ENCODE results near the gene YPEL2.

The YPEL2 gene

GRCh38 chr17:59355030-59355701, 23.7 kb downstream of the YPEL2 start:
- DNase-seq (ENCODE audit: insufficient read length, low spot score): no peak

GRCh38 chr17:59355702-59356325, 24.4 kb downstream of the YPEL2 start:
- FAIRE-seq (no peak), DNase-seq (ENCODE audit: insufficient read length, low spot score) (no peak)

More at GRCh38 chr17:59355030-59355701, 23.7 kb downstream of the YPEL2 start:
- peak; percentile 49 for FAIRE-seq

DNA sequence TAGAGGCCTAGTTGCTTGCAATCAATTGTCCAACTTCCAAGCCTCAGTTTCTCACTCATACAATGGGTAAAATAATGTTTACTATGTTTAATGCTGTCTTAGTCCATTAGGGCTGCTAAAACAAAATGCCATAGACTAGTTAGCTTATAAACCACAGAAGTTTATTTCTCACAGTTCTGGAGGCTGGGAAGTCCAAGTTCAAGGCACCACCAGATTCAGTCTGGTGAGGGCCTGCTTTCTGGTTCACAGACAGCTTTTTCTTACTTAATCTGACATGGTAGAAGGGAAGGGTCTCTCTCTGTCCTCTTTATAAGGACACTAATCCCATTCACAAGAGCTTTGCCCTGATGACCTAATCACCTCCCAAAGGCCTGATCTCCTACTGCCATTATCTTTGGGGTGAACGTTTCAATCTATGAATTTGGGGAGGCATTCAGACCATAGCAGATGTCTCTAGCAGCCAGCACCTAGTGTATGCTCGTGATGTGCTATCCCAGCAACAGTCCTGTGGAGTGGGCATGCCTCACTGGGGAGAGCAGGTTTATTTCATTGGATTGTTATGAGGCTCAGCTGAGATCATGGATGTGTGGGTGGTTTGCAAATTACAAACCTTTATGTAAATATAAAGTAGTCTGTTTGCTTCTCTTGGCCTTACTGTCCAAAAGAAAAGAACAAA, 25.2 kb downstream of the YPEL2 start:
- DNase-seq (ENCODE audit: insufficient read length, low spot score) (no peak), FAIRE-seq (peak; percentile 48)

- no peak for FAIRE-seq
Measured at GRCh38 chr17:59357219-59357697, 25.8 kb downstream of the YPEL2 start.

GRCh38 chr17:59357929-59358328, 26.5 kb downstream of the YPEL2 start:
- FAIRE-seq (peak; percentile 66), DNase-seq (ENCODE audit: insufficient read length, low spot score) (peak; percentile 68)

More at GRCh38 chr17:59357219-59357697, 25.8 kb downstream of the YPEL2 start:
- no peak for DNase-seq (ENCODE audit: insufficient read length, low spot score)

DNA sequence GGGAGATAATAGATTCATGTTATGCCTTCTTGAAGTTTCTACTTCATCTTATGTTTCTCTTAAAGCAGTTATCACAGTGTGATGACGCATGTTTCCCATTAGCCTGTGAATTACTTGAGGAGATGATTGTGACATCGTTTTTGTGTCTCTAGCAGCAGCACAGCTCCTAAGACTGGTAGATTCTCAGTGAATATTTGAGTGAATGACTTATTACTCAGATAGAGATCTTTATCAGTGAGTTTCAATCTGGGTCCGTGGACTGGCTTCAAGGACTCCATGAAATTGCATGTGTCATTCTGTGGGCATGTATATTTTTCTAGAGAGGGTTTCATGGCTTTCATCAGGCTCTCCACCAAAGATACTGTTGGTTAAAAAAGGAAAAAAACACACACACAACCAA, 29.9 kb downstream of the YPEL2 start:
- FAIRE-seq (peak; percentile 72), DNase-seq (ENCODE audit: insufficient read length, low spot score) (peak; percentile 75)

DNA sequence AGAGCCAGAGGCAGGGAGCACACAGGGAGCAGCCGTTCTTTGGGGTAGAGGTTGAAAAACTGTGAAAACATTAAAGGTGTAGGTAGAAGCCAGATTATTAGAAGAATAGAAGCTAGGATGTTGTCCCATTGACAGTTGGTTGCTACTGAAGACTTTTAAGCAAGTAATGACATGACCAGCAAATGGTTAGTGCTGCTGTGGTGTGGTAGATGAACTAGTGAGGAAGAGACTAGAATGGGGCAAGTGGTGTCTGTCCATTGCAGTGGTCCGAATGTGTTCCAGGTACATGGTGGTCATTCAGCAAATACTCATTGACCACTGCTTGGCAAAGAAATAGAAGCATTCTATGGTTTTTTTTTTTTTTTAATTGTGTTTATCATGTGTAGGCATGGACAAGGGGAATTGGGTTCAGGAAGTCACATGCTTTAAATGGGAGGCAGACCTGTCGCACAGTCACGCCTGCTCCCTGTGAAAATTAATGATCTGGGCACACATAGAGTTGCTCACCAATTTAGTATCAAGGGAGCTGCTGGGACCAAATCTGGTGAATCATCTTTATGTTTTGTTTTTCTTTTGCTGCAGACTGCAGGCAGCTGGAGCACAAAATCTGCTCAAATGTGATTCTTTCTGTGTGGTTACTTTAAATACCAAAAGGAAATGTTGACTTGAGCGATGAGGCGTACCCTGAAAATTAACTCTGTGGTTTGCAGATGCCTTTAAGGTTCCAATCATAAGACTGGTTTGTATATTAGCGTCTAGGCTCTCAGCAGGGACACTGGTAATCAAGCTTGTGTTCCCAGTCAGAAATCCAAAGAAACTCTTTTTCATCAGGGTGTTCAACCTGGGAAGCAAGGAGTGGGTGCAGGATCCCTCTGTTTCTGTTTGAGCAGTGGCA, 30.7 kb downstream of the YPEL2 start:
- FAIRE-seq (peak; percentile 77), DNase-seq (ENCODE audit: insufficient read length, low spot score) (peak; percentile 51)

- FAIRE-seq: peak; percentile 73
- DNase-seq (ENCODE audit: insufficient read length, low spot score): no peak
Measured at GRCh38 chr17:59362811-59363205, 31.4 kb downstream of the YPEL2 start.

DNA sequence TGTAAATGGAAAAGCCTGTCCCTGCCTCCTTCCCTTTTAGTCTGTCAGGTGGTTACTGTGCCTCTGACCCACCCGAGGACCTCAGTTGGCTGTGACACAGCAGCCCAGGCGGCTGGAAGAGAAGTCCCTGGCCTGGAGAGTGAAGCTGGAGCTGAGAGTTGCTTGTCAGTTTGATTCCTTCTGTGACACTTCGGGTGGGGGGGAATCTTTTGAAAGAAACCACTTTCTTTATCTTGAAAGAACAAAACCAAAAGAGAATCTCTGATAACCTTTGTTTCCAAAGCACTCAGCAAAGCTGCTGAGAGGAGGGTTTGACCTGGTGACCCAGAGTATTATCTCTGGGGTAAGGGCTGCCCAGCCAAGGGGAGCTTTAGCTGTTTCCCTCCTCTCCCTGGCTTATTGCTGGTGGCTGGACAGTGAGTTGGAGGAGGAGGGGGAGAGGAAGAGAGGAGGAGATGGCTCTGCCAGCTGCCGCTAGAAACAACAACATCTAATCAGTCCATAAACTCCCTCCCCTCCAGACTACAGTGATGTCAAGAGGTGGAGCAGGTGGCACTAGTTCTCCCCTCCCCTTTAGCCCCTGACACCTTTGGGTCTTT, 34.0 kb downstream of the YPEL2 start:
- DNase-seq (ENCODE audit: insufficient read length, low spot score): no peak

GRCh38 chr17:59366040-59366757, 34.7 kb downstream of the YPEL2 start:
- DNase-seq (ENCODE audit: insufficient read length, low spot score): no peak

More for the DNA sequence above, 34.0 kb downstream of the YPEL2 start:
- FAIRE-seq: no peak

DNA sequence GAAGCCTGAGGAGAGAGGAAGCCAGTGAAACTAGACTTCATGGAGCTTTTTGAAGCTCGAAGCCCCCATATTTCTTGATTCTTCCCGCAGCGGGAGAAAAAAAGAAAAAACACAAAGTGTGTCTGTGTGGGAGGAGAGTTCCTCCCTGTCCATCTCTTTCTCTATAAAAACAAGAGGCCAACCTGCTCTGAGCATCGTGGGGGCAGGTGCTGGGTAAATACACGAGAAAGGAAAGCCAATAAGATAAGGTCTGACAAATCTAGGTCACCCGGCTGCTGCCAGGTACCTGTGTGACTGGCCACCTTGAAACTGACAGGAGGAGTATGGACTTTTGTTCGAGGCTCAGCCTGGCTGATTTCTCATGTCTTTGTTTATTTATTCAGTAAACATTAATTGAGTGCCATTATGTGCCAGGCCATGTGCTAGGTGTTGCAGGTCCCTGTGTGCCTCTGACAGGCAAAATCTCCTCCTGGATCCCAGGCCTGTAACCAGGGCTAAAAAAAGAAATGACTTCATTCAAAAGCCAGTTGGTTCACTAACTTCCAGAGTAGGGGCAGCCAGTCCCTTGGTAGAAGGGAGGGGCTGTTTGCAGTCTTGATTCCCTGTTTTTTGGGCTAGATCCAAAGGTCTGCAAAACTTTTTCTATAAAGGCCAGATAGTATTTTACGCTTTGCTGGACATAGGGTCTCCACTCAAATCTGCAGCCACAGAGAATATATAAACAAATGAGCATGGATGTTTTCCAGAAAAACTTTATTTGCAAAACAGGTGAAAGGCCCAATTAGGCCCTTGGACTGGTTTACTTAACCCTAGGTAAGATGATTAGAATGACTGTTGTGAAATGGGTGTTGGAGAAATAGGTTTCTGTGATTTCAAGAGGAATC, 35.6 kb downstream of the YPEL2 start:
- FAIRE-seq (peak; percentile 36), DNase-seq (ENCODE audit: insufficient read length, low spot score) (no peak)

More at GRCh38 chr17:59366040-59366757, 34.7 kb downstream of the YPEL2 start:
- FAIRE-seq: no peak

DNA sequence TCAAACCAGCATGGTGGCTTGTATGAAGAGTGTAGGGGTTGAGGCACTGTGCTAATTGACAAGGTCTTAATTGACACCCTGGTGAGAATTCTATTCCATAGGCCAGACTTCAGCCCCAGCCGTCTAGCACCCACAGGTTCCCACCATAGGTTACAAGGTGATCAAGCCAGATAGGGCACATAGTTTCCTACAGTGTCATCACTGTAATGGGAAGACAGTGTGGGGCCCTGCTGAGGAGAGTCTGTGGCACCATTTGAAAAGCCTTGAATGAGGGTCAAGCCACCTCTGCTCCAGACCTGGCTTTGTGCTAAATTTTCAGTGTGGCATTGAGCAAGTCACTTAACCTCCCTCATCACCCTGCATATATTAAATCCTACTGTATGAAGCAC, 36.2 kb downstream of the YPEL2 start:
- DNase-seq (ENCODE audit: insufficient read length, low spot score): no peak
- FAIRE-seq: no peak

DNA sequence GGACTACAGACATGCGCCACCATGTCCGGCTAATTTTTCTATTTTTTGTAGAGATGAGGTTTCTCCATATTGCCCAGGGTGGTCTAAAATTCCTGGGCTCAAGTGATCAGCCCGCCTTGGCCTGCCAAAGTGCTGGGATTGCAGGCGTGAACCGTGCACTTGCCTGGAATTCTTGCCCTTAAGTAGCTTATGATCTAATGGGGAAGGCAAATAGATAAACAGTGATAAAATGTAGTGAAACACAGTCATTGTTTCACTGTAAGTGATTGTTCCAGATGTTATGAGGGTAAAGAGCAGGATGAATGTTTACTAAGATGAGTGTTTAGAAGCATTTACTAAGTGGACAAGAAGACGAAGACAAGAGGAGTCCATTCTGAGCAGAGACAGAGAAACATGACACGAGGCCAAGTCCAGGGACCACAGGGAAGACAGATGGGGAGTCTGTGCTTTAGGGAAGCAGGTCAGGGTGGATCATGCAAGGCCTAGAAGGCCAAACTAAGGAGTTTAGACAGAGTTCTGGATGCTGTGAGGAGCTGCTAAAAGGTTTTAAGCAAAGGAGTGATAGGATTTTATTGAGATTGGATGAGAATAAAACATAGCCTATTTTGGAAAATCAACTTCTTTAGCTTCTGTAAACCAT, 36.9 kb downstream of the YPEL2 start:
- FAIRE-seq (peak; percentile 86), DNase-seq (ENCODE audit: insufficient read length, low spot score) (no peak)

DNA sequence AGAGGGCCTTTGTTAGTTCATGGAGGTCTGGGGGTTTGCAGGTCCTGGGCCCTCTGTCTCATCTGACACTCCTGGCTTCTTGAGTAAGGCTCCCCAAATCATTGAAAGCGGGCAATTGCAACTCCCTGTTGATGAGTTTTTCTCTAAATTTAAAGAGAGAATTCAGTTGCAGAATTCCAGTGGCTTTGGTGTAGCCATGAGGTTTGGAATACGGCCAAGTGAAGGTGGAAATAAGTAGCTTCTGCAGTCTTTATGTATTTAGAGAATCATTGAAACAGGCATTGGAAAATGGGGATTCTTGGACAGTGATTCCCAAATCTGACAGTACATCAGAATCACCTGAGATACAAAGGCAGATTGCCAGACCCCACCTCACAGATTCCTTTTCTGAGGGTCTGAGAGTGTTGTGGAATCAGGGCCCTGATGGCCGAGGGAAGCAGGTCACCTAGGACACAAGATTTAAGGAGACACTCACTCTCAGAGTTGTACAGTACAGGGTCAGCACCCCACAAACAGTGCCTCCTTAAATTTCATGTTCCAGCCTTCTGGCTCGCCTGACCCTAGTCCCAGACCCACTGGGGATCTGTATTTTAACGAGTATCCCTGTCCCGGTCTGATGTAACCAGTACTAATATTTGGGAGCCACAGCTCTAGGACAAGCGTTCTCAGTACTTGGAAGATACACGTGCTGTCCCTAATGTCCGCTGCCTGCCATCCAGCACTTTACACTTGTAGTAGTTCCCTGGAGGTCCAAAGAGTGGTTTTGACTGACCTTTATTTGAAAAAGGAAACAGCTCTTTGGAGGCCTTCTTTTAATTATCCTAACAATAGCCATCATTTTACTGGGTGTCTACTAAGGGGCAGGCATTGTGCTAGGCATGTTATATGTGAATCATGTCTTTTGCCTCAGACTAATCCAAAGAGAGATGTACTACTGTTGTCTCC, 37.8 kb downstream of the YPEL2 start:
- DNase-seq (ENCODE audit: insufficient read length, low spot score) (no peak), FAIRE-seq (no peak)

DNA sequence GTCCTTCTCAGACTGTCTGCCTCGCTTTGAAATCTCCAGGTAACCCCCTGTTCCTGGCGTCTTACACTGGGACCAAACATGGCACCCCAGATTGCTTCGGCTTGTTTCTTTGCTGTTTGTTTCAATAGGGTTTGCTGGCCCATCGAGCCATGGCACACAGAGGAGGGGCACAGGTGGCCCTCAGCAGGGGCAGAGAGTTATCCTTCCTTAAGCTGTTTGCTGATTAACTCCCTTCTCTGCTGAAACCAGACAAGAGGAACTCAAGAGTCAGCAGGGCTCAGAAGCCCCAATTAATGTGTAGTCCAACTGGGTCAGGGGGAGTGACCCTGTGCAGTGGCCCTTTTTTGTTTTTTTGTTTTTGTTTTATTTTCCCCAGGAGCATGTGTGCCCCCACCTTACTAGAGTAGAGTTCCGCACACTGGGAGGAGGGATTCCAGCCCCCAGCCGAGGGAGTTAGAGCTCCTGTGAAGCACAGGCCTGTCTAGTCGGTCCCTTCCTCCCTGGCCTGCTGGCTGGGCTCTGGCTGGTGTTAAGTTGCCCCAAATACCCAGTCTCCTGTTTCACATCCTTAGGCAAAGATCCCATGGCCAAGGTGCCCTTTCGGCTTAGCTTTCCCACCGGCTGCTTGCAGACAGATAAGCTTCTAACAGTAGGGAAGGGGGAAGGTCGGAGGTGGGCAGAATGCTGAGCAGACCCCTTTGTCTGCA, 39.3 kb downstream of the YPEL2 start:
- DNase-seq (ENCODE audit: insufficient read length, low spot score) (no peak), FAIRE-seq (no peak)

- no peak for FAIRE-seq
- no peak for DNase-seq (ENCODE audit: insufficient read length, low spot score)
Measured at GRCh38 chr17:59371416-59372100, 40.1 kb downstream of the YPEL2 start.
